ENCODE measurements around the gene ADCY1. TPM values are rescaled to one million over a fixed set of nuclear protein-coding genes. Genes with fewer than 3 reads are reported as not detected.
A peak's percentile ranks its signal among the peaks of the same experiment; 100 is the strongest.

The ADCY1 gene
- total and polyA plus RNA-seq, 2 experiments from 2014 or later, result 15.6 to 22.9 TPM

DNA sequence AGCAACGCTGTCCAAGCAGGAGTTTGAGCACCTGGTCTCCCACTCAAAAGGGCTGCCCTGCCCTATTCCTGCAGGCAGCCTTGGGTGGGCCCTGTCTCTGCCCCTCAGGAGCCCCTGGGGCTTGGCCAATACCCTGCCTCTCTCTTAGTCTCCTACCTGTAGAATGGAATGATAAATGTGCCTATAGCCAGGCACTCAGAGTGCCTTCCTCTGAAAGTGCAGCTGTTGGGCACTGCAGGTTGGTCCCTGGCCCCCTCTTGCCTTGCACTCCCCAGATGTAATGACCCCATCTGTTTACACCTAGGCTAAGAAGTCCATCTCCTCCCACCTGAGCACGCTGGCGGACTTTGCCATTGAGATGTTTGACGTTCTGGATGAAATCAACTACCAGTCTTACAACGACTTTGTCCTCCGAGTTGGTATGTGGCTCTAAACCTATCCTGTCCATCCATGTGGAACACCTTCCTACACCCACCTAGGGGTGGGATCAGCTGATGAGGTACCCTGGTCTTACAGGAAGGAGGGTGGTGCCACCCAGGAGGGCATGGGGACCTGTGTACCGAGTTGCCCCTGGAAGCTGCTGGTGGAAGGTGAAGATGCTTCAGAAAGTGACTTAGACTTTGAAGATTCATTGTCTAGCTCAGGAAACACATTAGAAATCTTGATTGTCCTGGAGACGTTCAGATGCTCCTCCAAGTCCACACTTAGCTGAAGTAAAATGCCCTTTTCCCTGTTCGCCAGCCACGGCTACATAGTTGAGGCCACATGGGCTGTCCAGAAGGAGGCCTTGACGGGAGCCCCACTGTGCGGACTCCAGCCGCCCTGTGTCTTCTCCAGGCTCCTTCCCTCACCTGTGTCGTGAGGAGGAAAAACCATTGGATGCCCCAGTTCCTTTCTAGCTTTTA is 134.1 kb downstream of the ADCY1 start:
- DNase-seq (ENCODE audit: low read depth in 1 of 2, low spot score in 1 of 2), result no peak
- TF ChIP-seq CTCF (IDR thresholded peaks at IDR 0.05; ENCODE audit: low read depth, low read length), result no peak
- peaks cover 4% of the 10 kb centered on the region for H3K36me3 ChIP-seq
- no peak overlapping the region for H3K4me3 ChIP-seq
- H3K4me1 ChIP-seq (ENCODE audit: low read depth), result no peaks in the 10 kb centered on the region
- H3K27ac ChIP-seq, result no peak overlapping the region
- H3K27me3 ChIP-seq, result no peaks in the 10 kb centered on the region
- no peaks in the 10 kb centered on the region for H3K9me3 ChIP-seq (ENCODE audit: low read depth)

DNA sequence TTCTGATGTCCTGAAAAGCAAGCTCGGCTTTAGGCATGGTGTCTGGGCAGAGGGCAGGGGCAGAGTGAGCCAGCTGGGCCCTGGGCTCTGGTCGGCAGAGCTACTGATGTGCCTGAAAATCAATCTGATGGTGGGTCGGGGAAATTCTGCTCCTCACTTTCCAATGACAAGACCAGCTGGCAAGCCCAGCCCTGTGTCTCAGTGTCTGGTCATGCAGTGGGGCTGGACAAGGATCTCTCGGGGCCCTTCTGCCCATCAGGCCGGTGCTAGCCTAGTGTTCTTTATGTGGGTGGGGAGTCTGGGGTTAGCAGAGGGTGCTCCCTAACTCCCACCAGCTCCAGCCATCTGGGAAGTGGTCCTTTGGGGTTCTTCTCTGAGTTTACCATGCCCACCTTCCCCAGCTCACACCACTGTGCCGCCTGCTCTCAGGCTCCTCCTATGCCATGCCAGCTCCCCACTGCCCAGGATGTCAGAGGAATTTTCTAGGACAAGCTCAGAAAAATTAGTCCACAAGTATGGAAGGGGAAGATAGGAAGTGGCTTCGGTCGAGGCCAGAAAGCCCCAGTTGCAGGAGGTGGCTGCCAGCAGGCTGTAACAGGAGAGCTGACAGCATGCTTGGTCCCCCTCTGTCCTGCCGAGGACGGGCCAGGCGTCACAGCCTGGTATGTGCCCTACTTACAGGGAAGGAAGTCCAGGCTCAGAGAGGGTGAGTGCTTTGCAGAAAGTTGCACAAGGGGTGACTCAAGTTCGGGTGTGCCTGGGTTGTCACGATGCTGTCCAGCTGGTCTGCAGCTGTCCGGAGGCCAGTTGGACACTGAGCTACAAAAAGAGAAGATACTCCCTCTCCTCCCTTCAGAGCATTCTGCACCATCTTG is 135.2 kb downstream of the ADCY1 start:
- Histone ChIP-seq H3K4me3 (no peak overlapping the region), H3K9me3 (ENCODE audit: low read depth) (no peaks in the 10 kb centered on the region), H3K27ac (no peak overlapping the region), H3K36me3 (peaks cover 4% of the 10 kb centered on the region), H3K27me3 (no peaks in the 10 kb centered on the region), H3K4me1 (ENCODE audit: low read depth) (no peaks in the 10 kb centered on the region)
- DNase-seq (ENCODE audit: low read depth in 1 of 2, low spot score in 1 of 2), result peak in 1 of 2 donors; percentile 21
- no peak for TF ChIP-seq CTCF (IDR thresholded peaks at IDR 0.05; ENCODE audit: low read depth, low read length)

DNA sequence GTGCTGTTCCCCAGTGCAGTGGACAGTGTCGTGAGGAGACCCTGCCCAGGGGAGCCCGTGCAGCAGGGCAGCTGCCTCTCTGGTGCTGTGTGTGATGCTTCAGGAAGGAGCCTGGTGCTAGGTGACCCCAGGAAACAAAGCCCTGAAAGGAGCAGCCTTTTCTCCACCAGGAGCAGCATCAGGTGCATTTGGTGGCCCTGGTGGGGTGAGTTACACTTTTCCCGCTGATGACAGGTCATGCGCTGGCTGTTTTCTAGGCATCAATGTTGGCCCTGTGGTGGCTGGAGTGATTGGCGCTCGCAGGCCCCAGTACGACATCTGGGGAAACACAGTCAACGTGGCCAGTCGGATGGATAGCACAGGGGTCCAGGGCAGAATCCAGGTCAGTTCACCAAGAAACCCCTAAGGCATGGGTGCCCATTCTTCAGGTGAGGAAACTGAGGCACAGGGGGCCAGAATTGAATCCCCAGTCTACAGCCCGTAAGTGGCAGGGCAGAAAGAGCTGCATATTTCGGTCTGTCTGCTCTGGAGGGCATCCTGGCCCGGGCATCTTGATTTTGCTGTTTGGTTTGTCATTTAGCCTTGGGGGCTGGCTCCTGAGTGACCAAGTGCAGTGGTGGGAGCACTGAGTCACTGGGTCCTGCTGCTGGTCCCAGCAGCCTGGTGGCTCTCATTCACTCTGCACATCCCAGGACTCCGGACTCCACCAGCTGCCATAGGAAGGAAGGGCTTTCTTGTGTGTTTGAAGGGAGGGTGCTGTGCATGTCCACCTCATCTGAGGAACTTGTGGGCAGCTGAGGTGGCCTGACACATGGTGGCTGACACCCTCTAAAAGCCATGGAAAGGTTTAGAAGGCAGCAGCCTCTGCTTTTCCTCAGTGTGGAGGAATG is 136.3 kb downstream of the ADCY1 start:
- no peak overlapping the region for H3K27ac ChIP-seq
- H3K4me3 ChIP-seq, result no peak overlapping the region
- peaks cover 4% of the 10 kb centered on the region for H3K36me3 ChIP-seq
- no peak for TF ChIP-seq CTCF (IDR thresholded peaks at IDR 0.05; ENCODE audit: low read depth, low read length)
- no peaks in the 10 kb centered on the region for H3K9me3 ChIP-seq (ENCODE audit: low read depth)
- no peak for DNase-seq (ENCODE audit: low read depth in 1 of 2, low spot score in 1 of 2)
- no peaks in the 10 kb centered on the region for H3K4me1 ChIP-seq (ENCODE audit: low read depth)
- H3K27me3 ChIP-seq, result no peaks in the 10 kb centered on the region

DNA sequence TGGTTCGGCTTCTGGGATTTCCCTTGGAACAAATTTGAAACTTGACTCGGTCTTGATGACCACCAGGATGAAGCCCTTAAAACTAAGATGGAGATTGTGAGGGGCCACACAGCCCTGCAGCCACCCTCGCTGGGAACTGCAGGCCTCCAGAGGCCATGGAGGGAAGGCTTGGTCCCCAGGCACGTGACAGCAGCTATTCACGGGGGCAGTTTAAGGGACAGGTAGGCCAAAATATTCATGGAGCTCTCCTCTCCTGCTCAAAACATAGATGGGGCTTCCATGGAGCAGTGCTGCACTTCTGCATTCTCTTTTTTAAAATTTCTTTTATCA is 137.0 kb downstream of the ADCY1 start:
- H3K36me3 ChIP-seq, result peaks cover 4% of the 10 kb centered on the region

More for the DNA sequence above, 137.0 kb downstream of the ADCY1 start:
- H3K4me1 ChIP-seq (ENCODE audit: low read depth), result no peaks in the 10 kb centered on the region
- H3K4me3 ChIP-seq, result no peak overlapping the region
- H3K27ac ChIP-seq, result no peak overlapping the region
- no peaks in the 10 kb centered on the region for H3K9me3 ChIP-seq (ENCODE audit: low read depth)
- no peak for TF ChIP-seq CTCF (IDR thresholded peaks at IDR 0.05; ENCODE audit: low read depth, low read length)
- DNase-seq (ENCODE audit: low read depth in 1 of 2, low spot score in 1 of 2), result no peak
- no peaks in the 10 kb centered on the region for H3K27me3 ChIP-seq

Data from cardiac muscle cell (in vitro differentiated cells and primary cell).